CD4-positive, alpha-beta T cell treated with Interleukin-12 subunit alpha and Interleukin-12 subunit beta, for 1 hour (primary cell): ENCODE data around the gene GLIS1.
"Not testable (repeated sequence)": the region's sequence is repeated elsewhere in the genome, so short reads cannot be mapped to it uniquely, and the experiment has no call there.

ENCODE experiments used
- DNase-seq: peaks from one replicate; pipeline ENCODE4 v3.0.0-alpha.2; 2020

Gene GLIS1

GRCh38 chr1:53652441-53653199 lies 86.3 kb downstream of the GLIS1 start:
- no peak for DNase-seq

- no peak for DNase-seq
Measured at GRCh38 chr1:53651356-53651755, 87.6 kb downstream of the GLIS1 start.

GRCh38 chr1:53648516-53648915 lies 90.4 kb downstream of the GLIS1 start:
- no peak for DNase-seq

GRCh38 chr1:53647915-53648314 lies 91.0 kb downstream of the GLIS1 start:
- not testable (repeated sequence) for DNase-seq

GRCh38 chr1:53646732-53647131 lies 92.2 kb downstream of the GLIS1 start:
- DNase-seq, result no peak

- no peak for DNase-seq
Measured at GRCh38 chr1:53645690-53646078, 93.3 kb downstream of the GLIS1 start.

- DNase-seq, result no peak
Measured at GRCh38 chr1:53644909-53645689, 93.9 kb downstream of the GLIS1 start.

- no peak for DNase-seq
Measured at GRCh38 chr1:53644496-53644895, 94.5 kb downstream of the GLIS1 start.

GRCh38 chr1:53643881-53644390 lies 95.0 kb downstream of the GLIS1 start:
- no peak for DNase-seq

DNA sequence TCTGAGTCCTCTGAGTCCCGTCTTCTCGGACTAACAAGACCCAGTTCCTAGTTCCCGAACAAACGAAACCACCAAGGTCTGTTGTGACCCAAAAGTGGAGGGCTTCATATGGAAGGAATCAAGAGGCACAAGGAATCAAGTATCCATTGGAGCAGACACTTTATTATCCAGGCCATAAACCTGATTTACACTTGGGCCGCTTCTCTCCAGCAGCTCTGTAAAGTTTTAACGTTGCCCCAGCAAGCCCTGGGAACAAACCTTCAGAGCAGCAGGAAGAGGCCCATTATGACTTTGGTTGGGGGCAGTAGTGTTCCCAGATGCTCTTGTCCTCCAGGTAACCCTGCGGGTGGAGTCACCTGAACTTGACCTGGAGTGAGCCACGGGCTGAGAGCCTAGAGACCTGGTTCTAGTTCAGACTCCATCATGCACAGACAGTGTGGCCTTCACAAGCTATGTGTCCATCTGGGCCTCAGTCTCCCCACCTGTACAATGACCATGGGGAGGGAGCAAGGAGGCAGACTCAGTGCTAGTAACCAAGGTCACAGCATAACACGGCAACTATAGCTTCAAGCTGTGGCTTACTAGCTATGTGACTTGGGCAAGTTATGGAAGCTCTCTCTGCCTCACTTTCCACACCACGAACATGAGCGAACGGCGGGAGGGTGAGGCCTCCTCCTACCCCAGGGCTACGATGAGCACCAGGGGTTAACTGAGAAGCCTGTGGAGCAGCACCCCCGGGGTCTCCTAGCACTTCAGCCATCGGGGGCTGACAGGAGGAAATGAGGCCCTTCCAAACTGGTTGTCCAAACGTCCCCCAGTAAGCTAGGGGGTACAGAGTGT lies 95.7 kb downstream of the GLIS1 start:
- no peak for DNase-seq

DNA sequence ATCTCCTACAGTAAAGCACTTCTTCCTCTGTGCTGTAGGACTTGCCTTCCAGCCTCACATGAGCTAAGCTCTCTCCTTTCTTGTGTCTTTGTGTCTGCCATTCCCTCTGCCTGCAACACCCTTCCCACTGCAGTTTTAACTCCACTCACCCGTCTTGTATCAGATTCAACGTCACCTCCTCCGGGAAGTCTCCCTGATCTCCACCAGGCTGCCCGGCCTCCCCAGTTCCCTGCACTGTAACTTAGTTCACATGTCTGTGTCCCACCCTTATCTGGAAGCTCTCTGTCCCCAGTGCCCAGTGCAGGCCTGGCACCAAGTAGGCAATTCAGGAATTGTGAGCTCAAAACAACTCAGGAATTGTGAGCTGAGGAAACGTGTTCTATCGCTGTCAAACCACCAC lies 96.4 kb downstream of the GLIS1 start:
- no peak for DNase-seq

DNA sequence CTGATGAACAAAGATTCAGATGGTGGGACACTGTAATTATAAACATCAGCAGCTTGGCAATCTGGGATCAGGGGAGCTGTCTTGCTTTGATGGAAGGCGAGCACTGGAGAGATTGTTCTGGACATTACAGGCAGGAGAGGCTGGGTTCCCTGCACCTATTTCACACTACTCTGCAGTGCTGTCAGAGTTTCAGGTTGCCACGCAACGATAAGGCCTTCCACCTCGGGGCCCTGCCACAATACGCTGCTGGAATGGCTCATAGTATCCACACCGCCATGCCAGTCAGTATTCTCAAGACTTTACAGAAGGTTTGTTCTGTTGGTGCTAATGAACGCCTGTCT lies 96.8 kb downstream of the GLIS1 start:
- DNase-seq, result no peak

- no peak for DNase-seq
Measured at GRCh38 chr1:53641481-53642214, 97.3 kb downstream of the GLIS1 start.

GRCh38 chr1:53640701-53641075 lies 98.3 kb downstream of the GLIS1 start:
- no peak for DNase-seq

- DNase-seq, result no peak
Measured at GRCh38 chr1:53639996-53640700, 98.8 kb downstream of the GLIS1 start.

- no peak for DNase-seq
Measured at GRCh38 chr1:53639251-53639763, 99.7 kb downstream of the GLIS1 start.

DNA sequence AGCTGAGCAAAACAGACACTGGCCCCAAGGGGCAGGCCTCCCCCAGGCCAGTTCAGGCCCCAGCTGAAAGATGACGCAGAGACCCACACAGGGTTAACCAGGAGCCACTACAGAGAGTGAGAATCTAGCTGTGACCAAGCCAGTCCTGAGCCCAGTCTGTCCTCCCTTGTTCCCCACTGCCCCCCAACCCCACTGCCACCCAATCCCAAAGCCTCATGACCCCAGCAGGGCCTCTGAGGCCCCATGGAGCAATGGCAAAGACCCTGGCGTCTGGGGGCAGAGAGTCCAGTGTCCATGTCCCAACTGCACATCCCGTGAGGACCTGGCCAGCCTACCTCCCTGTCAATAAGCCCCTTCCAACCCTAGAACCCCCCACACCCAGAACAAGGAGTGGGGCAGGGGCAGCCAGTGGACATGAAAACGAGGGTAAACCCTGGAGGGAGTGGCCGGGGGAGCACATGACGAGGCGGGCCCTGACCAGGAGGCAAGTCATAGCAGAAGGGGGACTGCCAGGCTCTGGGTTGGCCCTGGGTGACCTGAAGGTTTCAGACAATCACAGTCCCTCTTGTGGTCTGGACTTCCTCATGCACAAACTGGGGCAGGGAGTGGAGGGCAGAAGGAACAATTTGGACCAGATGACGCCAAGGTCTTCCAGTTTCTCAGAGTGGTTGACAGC lies 100.5 kb downstream of the GLIS1 start:
- no peak for DNase-seq

GRCh38 chr1:53637511-53638359 lies 101.2 kb downstream of the GLIS1 start:
- no peak for DNase-seq

- no peak for DNase-seq
Measured at GRCh38 chr1:53636621-53637171, 102.3 kb downstream of the GLIS1 start.

- no peak for DNase-seq
Measured at GRCh38 chr1:53634571-53634979, 104.4 kb downstream of the GLIS1 start.
